Stimulated activated CD8-positive, alpha-beta memory T cell treated with anti-CD3 and anti-CD28 coated beads, Interleukin-2, amount 100 ng/mL, for 48 hours (primary cell): Measurements from ENCODE around the gene ODAD3.
"Not testable (repeated sequence)": the region's sequence is repeated elsewhere in the genome, so short reads cannot be mapped to it uniquely, and the experiment has no call there.

Experiments used
- DNase-seq, 2 donors: peaks; one replicate each; pipeline ENCODE4 v3.0.0-alpha.2; 2020; ENCODE audit warnings: low read depth in 2 of 2

Gene ODAD3

GRCh38 chr19:11460207-11460606 lies 25.3 kb upstream of the ODAD3 start:
- no peak for DNase-seq

GRCh38 chr19:11458912-11459311 lies 24.0 kb upstream of the ODAD3 start:
- DNase-seq: not testable (repeated sequence)

GRCh38 chr19:11458236-11458900 lies 23.4 kb upstream of the ODAD3 start:
- no peak for DNase-seq

GRCh38 chr19:11457831-11458230 lies 22.9 kb upstream of the ODAD3 start:
- no peak for DNase-seq

GRCh38 chr19:11457115-11457514 lies 22.2 kb upstream of the ODAD3 start:
- DNase-seq: no peak

GRCh38 chr19:11456659-11457058 lies 21.7 kb upstream of the ODAD3 start:
- DNase-seq: no peak

- DNase-seq: not testable (repeated sequence)
Observed at GRCh38 chr19:11455233-11455554, 20.3 kb upstream of the ODAD3 start.

- DNase-seq: no peak
Observed at GRCh38 chr19:11453468-11454341, 18.8 kb upstream of the ODAD3 start.

- DNase-seq: no peak
Observed at GRCh38 chr19:11452620-11453310, 17.8 kb upstream of the ODAD3 start.

- no peak for DNase-seq
Observed at GRCh38 chr19:11451871-11452619, 17.1 kb upstream of the ODAD3 start.

- no peak for DNase-seq
Observed at GRCh38 chr19:11451327-11451870, 16.5 kb upstream of the ODAD3 start.

- no peak for DNase-seq
Observed at GRCh38 chr19:11450570-11451326, 15.8 kb upstream of the ODAD3 start.

- DNase-seq: no peak
Observed at GRCh38 chr19:11448923-11449554, 14.1 kb upstream of the ODAD3 start.

GRCh38 chr19:11448410-11448809 lies 13.5 kb upstream of the ODAD3 start:
- DNase-seq: no peak

GRCh38 chr19:11447347-11448262 lies 12.7 kb upstream of the ODAD3 start:
- DNase-seq: no peak

- DNase-seq: peak in 1 of 2 donors; percentile 33
Observed at GRCh38 chr19:11446652-11447301, 11.9 kb upstream of the ODAD3 start.

GRCh38 chr19:11446271-11446651 lies 11.3 kb upstream of the ODAD3 start:
- DNase-seq: no peak

GRCh38 chr19:11445141-11445540 lies 10.2 kb upstream of the ODAD3 start:
- DNase-seq: no peak

- DNase-seq: no peak
Observed at GRCh38 chr19:11444059-11444458, 9.1 kb upstream of the ODAD3 start.
